MM.1S (cell line): ENCODE data around the gene PRR33.

Experiments used
- CTCF ChIP-seq: fragments of 300-600 bp; sonication (generic); IDR thresholded peaks from 2 replicates; pipeline ENCODE4 v1.5.1; 2016; ENCODE audit warnings: antibody characterized with exemption, low read length, mixed read lengths
- EZH2phosphoT487 ChIP-seq: fragments of 300-600 bp; sonication (generic); IDR thresholded peaks from 2 replicates; pipeline ENCODE4 v1.6.1; 2018; ENCODE audit warnings: antibody characterized with exemption, low read length

GRCh38 chr11:1933416-1934334 lies 42.0 kb upstream of the PRR33 start:
- no peak for TF ChIP-seq CTCF
- no peak for TF ChIP-seq EZH2phosphoT487
